Right atrium auricular region (tissue), 2 donors: ENCODE results near the gene NEU4. TPM values are rescaled to one million over a fixed set of nuclear protein-coding genes. Genes with fewer than 3 reads are reported as not detected.

Experiments used
- DNase-seq: peaks from one replicate; pipeline ENCODE4 v3.0.0-alpha.2; 2019; ENCODE audit warnings: low spot score
- H3K27ac ChIP-seq, 2 donors: fragments of 200-600 bp; sonication (generic); 1 replicate in 1 of 2; 2 replicates in 1 of 2; pipeline ENCODE4 v1.5.1; 2016 to 2019
- H3K27me3 ChIP-seq, 2 donors: fragments of 200-600 bp; sonication (generic); one replicate each; pipeline versions ENCODE4 v1.5.1 to v1.6.0; 2017 to 2019
- H3K36me3 ChIP-seq: fragments of 200-600 bp; sonication (generic); one replicate; pipeline ENCODE4 v1.5.1; 2016
- H3K4me1 ChIP-seq, 2 donors: fragments of 200-600 bp; sonication (generic); one replicate each; pipeline versions ENCODE4 v1.5.1 to v1.6.0; 2017 to 2019
- H3K4me3 ChIP-seq, 2 donors: fragments of 200-600 bp; sonication (generic); 1 replicate in 1 of 2; 2 replicates in 1 of 2; pipeline ENCODE4 v1.5.1; 2017 to 2019; ENCODE audit warnings: mild to moderate bottlenecking in 1 of 2, moderate library complexity in 1 of 2
- H3K9me3 ChIP-seq, 2 donors: fragments of 200-600 bp; sonication (generic); one replicate each; pipeline ENCODE4 v1.5.1; 2019
- CTCF ChIP-seq, 2 donors: fragments of 200-600 bp; sonication (generic); IDR thresholded peaks; one replicate each; pipeline ENCODE4 v1.5.1; 2019; ENCODE audit warnings: antibody characterized with exemption in 2 of 2
- total RNA-seq, 2 donors: library from RNA; depleted of rRNA; stranded (reverse); fragments of >200 nt; gene quantifications; one replicate each; pipeline ENCODE4 v1.1.0, GENCODE V29; 2016

The NEU4 gene
- total RNA-seq, 2 donors from 2014 or later, result 0.31 TPM; not detected in 1

- no peak for DNase-seq
- no peak overlapping the region for H3K4me3 ChIP-seq
- no peaks in the 10 kb centered on the region for H3K36me3 ChIP-seq
- no peaks in the 10 kb centered on the region for H3K9me3 ChIP-seq
- no peaks in the 10 kb centered on the region for H3K4me1 ChIP-seq
- no peak overlapping the region for H3K27ac ChIP-seq
- no peaks in the 10 kb centered on the region for H3K27me3 ChIP-seq
- no peak for TF ChIP-seq CTCF (IDR thresholded peaks at IDR 0.05)
Observed at GRCh38 chr2:241793385-241793784, 15.6 kb upstream of the NEU4 start.

- peak; percentile 26 for DNase-seq
- H3K4me3 ChIP-seq, result no peak overlapping the region
- H3K36me3 ChIP-seq, result no peaks in the 10 kb centered on the region
- H3K4me1 ChIP-seq, result no peaks in the 10 kb centered on the region
- H3K27me3 ChIP-seq, result no peaks in the 10 kb centered on the region
- no peak for TF ChIP-seq CTCF (IDR thresholded peaks at IDR 0.05)
- H3K9me3 ChIP-seq, result no peaks in the 10 kb centered on the region
- H3K27ac ChIP-seq, result no peak overlapping the region
Observed at GRCh38 chr2:241794250-241794823, 14.7 kb upstream of the NEU4 start.

GRCh38 chr2:241795021-241795999, 13.7 kb upstream of the NEU4 start:
- Histone ChIP-seq H3K4me3 (no peak overlapping the region), H3K27me3 (no peaks in the 10 kb centered on the region), H3K4me1 (no peaks in the 10 kb centered on the region), H3K9me3 (no peaks in the 10 kb centered on the region), H3K36me3 (no peaks in the 10 kb centered on the region), H3K27ac (no peak overlapping the region)
- TF ChIP-seq CTCF (IDR thresholded peaks at IDR 0.05), result no peak
- peak; percentile 30 for DNase-seq

GRCh38 chr2:241796209-241796608, 12.8 kb upstream of the NEU4 start:
- H3K4me3 ChIP-seq, result no peak overlapping the region
- no peaks in the 10 kb centered on the region for H3K9me3 ChIP-seq
- no peaks in the 10 kb centered on the region for H3K27me3 ChIP-seq
- no peaks in the 10 kb centered on the region for H3K36me3 ChIP-seq
- no peak overlapping the region for H3K27ac ChIP-seq
- DNase-seq, result peak; percentile 23
- H3K4me1 ChIP-seq, result no peaks in the 10 kb centered on the region
- TF ChIP-seq CTCF (IDR thresholded peaks at IDR 0.05), result no peak

GRCh38 chr2:241796610-241797138, 12.3 kb upstream of the NEU4 start:
- Histone ChIP-seq H3K27ac (no peak overlapping the region), H3K27me3 (no peaks in the 10 kb centered on the region), H3K4me1 (no peaks in the 10 kb centered on the region), H3K4me3 (no peak overlapping the region), H3K9me3 (no peaks in the 10 kb centered on the region), H3K36me3 (no peaks in the 10 kb centered on the region)
- peak; percentile 55 for DNase-seq
- TF ChIP-seq CTCF (IDR thresholded peaks at IDR 0.05), result no peak
